Smooth muscle cell (in vitro differentiated cells): ENCODE measurements around the gene EXOC6B. TPM values are rescaled to one million over a fixed set of nuclear protein-coding genes. Genes with fewer than 3 reads are reported as not detected.

Experiments
- DNase-seq: peaks from one replicate; lab custom pipeline; 2025; ENCODE audit not compliant: unreplicated experiment; lab: John Stamatoyannopoulos, UW
- H2AFZ ChIP-seq: fragments of 200-600 bp; sonication (generic); 2 replicates; pipeline ENCODE4 v1.6.0; 2016; ENCODE audit warnings: antibody characterized with exemption, low read depth, mild to moderate bottlenecking
- H3F3A ChIP-seq: fragments of 200-600 bp; sonication (generic); 2 replicates; pipeline ENCODE4 v1.6.0; 2017; ENCODE audit warnings: antibody characterized with exemption, low read depth
- H3K27ac ChIP-seq: fragments of 200-600 bp; sonication (generic); 2 replicates; pipeline ENCODE4 v1.5.1; 2016; ENCODE audit warnings: low read depth, mild to moderate bottlenecking
- H3K27me3 ChIP-seq: fragments of 200-600 bp; sonication (generic); 2 replicates; pipeline ENCODE4 v1.6.1; 2016; ENCODE audit warnings: low read depth, mild to moderate bottlenecking
- H3K36me3 ChIP-seq: fragments of 200-600 bp; sonication (generic); 2 replicates; pipeline ENCODE4 v1.5.1; 2016; ENCODE audit warnings: low read depth
- H3K4me1 ChIP-seq: fragments of 200-600 bp; sonication (generic); 2 replicates; pipeline ENCODE4 v1.5.1; 2016; ENCODE audit warnings: low read depth
- H3K4me2 ChIP-seq: fragments of 200-600 bp; sonication (generic); 2 replicates; pipeline ENCODE4 v1.6.0; 2016; ENCODE audit warnings: mild to moderate bottlenecking
- H3K4me3 ChIP-seq: fragments of 200-600 bp; sonication (generic); 2 replicates; pipeline ENCODE4 v1.5.1; 2016; ENCODE audit warnings: mild to moderate bottlenecking
- H3K79me2 ChIP-seq: fragments of 200-600 bp; sonication (generic); 2 replicates; pipeline ENCODE4 v1.6.0; 2016; ENCODE audit warnings: low read depth, mild to moderate bottlenecking
- H3K9ac ChIP-seq: fragments of 200-600 bp; sonication (generic); 2 replicates; pipeline ENCODE4 v1.6.0; 2016; ENCODE audit warnings: low read depth
- H3K9me3 ChIP-seq: fragments of 200-600 bp; sonication (generic); replicated peaks from 2 replicates; pipeline ENCODE4 v1.5.1; 2016; ENCODE audit warnings: low read depth
- H4K20me1 ChIP-seq: fragments of 200-600 bp; sonication (generic); 2 replicates; pipeline ENCODE4 v1.6.0; 2016; ENCODE audit warnings: low read depth
- WGBS: methylation state at CpG from one replicate; pipeline ENCODE4 v1.1.7; 2016; ENCODE audit warnings: low lambda C conversion rate; 5-methylcytosine and 5-hydroxymethylcytosine counted together
- polyA plus RNA-seq: library from polyadenylated mRNA; unstranded; fragments of >200 nt; fragmentation: Nextera tagmentation; extraction: Ambion mirVana; gene quantifications from 2 replicates; pipeline ENCODE4 v1.2.1, GENCODE V29; 2016
- total RNA-seq: library from RNA; depleted of rRNA; stranded (reverse); fragments of >200 nt; gene quantifications from 2 replicates; pipeline ENCODE4 v1.2.3, GENCODE V29; 2014
- TF ChIP-seq, protein P1 (sequence below): fragments of 200-600 bp; sonication (generic); IDR thresholded peaks from 2 replicates; pipeline ENCODE4 v1.5.1; 2017; ENCODE audit warnings: borderline replicate concordance, mild to moderate bottlenecking, antibody characterized with exemption; ENCODE audit not compliant: insufficient read depth, poor library complexity, severe bottlenecking

The EXOC6B gene
- total and polyA plus RNA-seq, 2 experiments from 2014 or later, result 6.9 to 19.7 TPM

- H3F3A ChIP-seq, result no peaks in the 10 kb centered on the region
- H3K4me2 ChIP-seq, result no peak overlapping the region
- no peaks in the 10 kb centered on the region for H3K9me3 ChIP-seq
- no peaks in the 10 kb centered on the region for H3K36me3 ChIP-seq
- DNase-seq, result no peak
- no peaks in the 10 kb centered on the region for H3K79me2 ChIP-seq
- H3K9ac ChIP-seq, result no peak overlapping the region
- H3K4me1 ChIP-seq, result peaks cover 10% of the 10 kb centered on the region
- 92% methylated on average over 9 of the region's 9 CpGs for WGBS
- H2AFZ ChIP-seq, result no peak overlapping the region
- H3K27me3 ChIP-seq, result no peaks in the 10 kb centered on the region
- TF ChIP-seq, protein P1, sequence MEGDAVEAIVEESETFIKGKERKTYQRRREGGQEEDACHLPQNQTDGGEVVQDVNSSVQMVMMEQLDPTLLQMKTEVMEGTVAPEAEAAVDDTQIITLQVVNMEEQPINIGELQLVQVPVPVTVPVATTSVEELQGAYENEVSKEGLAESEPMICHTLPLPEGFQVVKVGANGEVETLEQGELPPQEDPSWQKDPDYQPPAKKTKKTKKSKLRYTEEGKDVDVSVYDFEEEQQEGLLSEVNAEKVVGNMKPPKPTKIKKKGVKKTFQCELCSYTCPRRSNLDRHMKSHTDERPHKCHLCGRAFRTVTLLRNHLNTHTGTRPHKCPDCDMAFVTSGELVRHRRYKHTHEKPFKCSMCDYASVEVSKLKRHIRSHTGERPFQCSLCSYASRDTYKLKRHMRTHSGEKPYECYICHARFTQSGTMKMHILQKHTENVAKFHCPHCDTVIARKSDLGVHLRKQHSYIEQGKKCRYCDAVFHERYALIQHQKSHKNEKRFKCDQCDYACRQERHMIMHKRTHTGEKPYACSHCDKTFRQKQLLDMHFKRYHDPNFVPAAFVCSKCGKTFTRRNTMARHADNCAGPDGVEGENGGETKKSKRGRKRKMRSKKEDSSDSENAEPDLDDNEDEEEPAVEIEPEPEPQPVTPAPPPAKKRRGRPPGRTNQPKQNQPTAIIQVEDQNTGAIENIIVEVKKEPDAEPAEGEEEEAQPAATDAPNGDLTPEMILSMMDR, result no peak
- H4K20me1 ChIP-seq, result no peaks in the 10 kb centered on the region
- no peak overlapping the region for H3K27ac ChIP-seq
- no peak overlapping the region for H3K4me3 ChIP-seq
Observed at GRCh38 chr2:72129681-72130340, 696.0 kb downstream of the EXOC6B start.

DNA sequence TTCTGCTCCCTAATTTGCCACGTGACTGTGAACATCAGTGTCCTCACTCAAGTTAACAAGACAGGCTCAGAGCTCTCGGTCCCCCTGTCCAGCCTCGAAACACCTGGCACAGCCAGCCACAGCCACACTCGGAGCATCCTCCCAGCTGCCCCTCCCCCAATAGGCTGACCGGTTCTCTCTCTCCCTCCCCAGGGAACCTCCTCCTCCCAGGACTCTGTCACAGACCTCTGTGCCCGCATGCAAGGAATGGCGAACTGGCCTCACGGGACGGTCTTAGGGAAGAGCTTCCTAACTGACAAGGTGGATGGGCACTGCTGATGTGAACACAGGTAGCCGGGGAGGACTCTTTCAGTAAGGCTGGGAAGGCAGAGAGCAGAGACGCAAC is 697.0 kb downstream of the EXOC6B start:
- Histone ChIP-seq H3K4me1 (peaks cover 10% of the 10 kb centered on the region), H3K27ac (no peak overlapping the region), H3K9ac (no peak overlapping the region), H2AFZ (no peak overlapping the region), H3K9me3 (no peaks in the 10 kb centered on the region), H3K27me3 (no peaks in the 10 kb centered on the region), H3K79me2 (no peaks in the 10 kb centered on the region), H3K4me2 (no peak overlapping the region), H4K20me1 (no peaks in the 10 kb centered on the region), H3K36me3 (no peaks in the 10 kb centered on the region), H3K4me3 (no peak overlapping the region), H3F3A (no peaks in the 10 kb centered on the region)
- 84% methylated on average over 11 of the region's 11 CpGs for WGBS
- TF ChIP-seq, protein P1, result no peak
- no peak for DNase-seq

- Histone ChIP-seq H3K36me3 (no peaks in the 10 kb centered on the region), H3F3A (no peaks in the 10 kb centered on the region), H2AFZ (no peak overlapping the region), H3K4me3 (no peak overlapping the region), H3K27ac (no peak overlapping the region), H3K27me3 (no peaks in the 10 kb centered on the region), H3K9me3 (no peaks in the 10 kb centered on the region), H3K79me2 (no peaks in the 10 kb centered on the region), H3K9ac (no peak overlapping the region), H3K4me2 (no peak overlapping the region), H4K20me1 (no peaks in the 10 kb centered on the region), H3K4me1 (peaks cover 10% of the 10 kb centered on the region)
- TF ChIP-seq, protein P1, result no peak
- DNase-seq, result no peak
- 85% methylated on average over 20 of the region's 24 CpGs for WGBS
Observed at GRCh38 chr2:72128059-72128842, 697.6 kb downstream of the EXOC6B start.
